Karpas-422 (cell line): ENCODE measurements around the gene FBXL4. TPM values are rescaled to one million over a fixed set of nuclear protein-coding genes. Genes with fewer than 3 reads are reported as not detected.

Source experiments
- DNase-seq: peaks from one replicate; pipeline ENCODE4 v3.0.0-alpha.2; 2015
- H2AFZ ChIP-seq: fragments of 200-600 bp; sonication (generic); 2 replicates; pipeline ENCODE4 v1.6.1; 2014; ENCODE audit warnings: antibody characterized with exemption, low read length, mixed read lengths
- H3K27ac ChIP-seq: fragments of 200-600 bp; sonication (generic); 2 replicates; pipeline ENCODE4 v1.5.1; 2014; ENCODE audit warnings: mild to moderate bottlenecking, low read length, moderate library complexity
- H3K27me3 ChIP-seq: fragments of 200-600 bp; sonication (generic); 2 replicates; pipeline ENCODE4 v1.6.1; 2014; ENCODE audit warnings: low read length, mixed read lengths
- H3K36me3 ChIP-seq: fragments of 200-600 bp; sonication (generic); 2 replicates; pipeline ENCODE4 v1.6.1; 2014; ENCODE audit warnings: low read length, mixed read lengths; ENCODE audit not compliant: insufficient read depth
- H3K4me1 ChIP-seq: fragments of 200-600 bp; sonication (generic); 2 replicates; pipeline ENCODE4 v1.6.1; 2014; ENCODE audit warnings: mild to moderate bottlenecking, low read length, mixed read lengths
- H3K4me2 ChIP-seq: fragments of 200-600 bp; sonication (generic); 2 replicates; pipeline ENCODE4 v1.6.1; 2014; ENCODE audit warnings: low read length, low read depth, mild to moderate bottlenecking; ENCODE audit not compliant: poor library complexity, severe bottlenecking
- H3K4me3 ChIP-seq: fragments of 200-600 bp; sonication (generic); 2 replicates; pipeline ENCODE4 v1.5.1; 2014; ENCODE audit warnings: mild to moderate bottlenecking, antibody characterized with exemption, low read length, mixed read lengths
- H3K79me2 ChIP-seq: fragments of 200-600 bp; sonication (generic); 2 replicates; pipeline ENCODE4 v1.6.1; 2014; ENCODE audit warnings: mild to moderate bottlenecking, low read length, mixed read lengths
- H3K9ac ChIP-seq: fragments of 200-600 bp; sonication (generic); 2 replicates; pipeline ENCODE4 v1.6.0; 2014; ENCODE audit warnings: low read length
- H3K9me2 ChIP-seq: fragments of 200-600 bp; sonication (generic), shearing (Covaris generic); replicated peaks from 2 replicates; pipeline ENCODE4 v1.6.0; 2014; ENCODE audit warnings: mild to moderate bottlenecking, low read length, moderate library complexity; ENCODE audit not compliant: insufficient read depth
- H3K9me3 ChIP-seq: fragments of 300-700, 200-600 bp; sonication (generic); 2 replicates; pipeline ENCODE4 v1.6.1; 2014; ENCODE audit warnings: low read length, mixed read lengths
- H4K20me1 ChIP-seq: fragments of 200-600 bp; sonication (generic); 2 replicates; pipeline ENCODE4 v1.6.1; 2014; ENCODE audit warnings: mild to moderate bottlenecking, antibody characterized with exemption, low read length, low read depth; ENCODE audit not compliant: insufficient read depth
- total RNA-seq: library from RNA; depleted of rRNA; stranded (reverse); fragments of >200 nt; shearing (Covaris generic); gene quantifications from 2 replicates; pipeline ENCODE4 v1.2.3, GENCODE V29; 2014; ENCODE audit warnings: low replicate concordance

The FBXL4 gene
- total RNA-seq, 1 experiment from 2014 or later: 32.2 TPM

- Histone ChIP-seq H3K4me1 (no peaks in the 10 kb centered on the region), H3K4me3 (no peak overlapping the region), H3K9me2 (no peaks in the 10 kb centered on the region), H3K36me3 (no peaks in the 10 kb centered on the region), H2AFZ (no peak overlapping the region), H3K79me2 (no peaks in the 10 kb centered on the region), H3K27ac (no peak overlapping the region), H3K27me3 (no peaks in the 10 kb centered on the region), H4K20me1 (no peaks in the 10 kb centered on the region), H3K9me3 (no peaks in the 10 kb centered on the region), H3K9ac (no peak overlapping the region), H3K4me2 (no peak overlapping the region)
- no peak for DNase-seq
Measured at GRCh38 chr6:98838975-98839374, 108.8 kb downstream of the FBXL4 start.

- Histone ChIP-seq H2AFZ (no peak overlapping the region), H3K9me2 (no peaks in the 10 kb centered on the region), H3K4me3 (no peak overlapping the region), H3K27me3 (no peaks in the 10 kb centered on the region), H3K4me2 (no peak overlapping the region), H3K4me1 (no peaks in the 10 kb centered on the region), H3K9ac (no peak overlapping the region), H3K36me3 (no peaks in the 10 kb centered on the region), H4K20me1 (no peaks in the 10 kb centered on the region), H3K27ac (no peak overlapping the region), H3K9me3 (no peaks in the 10 kb centered on the region), H3K79me2 (no peaks in the 10 kb centered on the region)
- no peak for DNase-seq
Measured at GRCh38 chr6:98838032-98838431, 109.7 kb downstream of the FBXL4 start.

GRCh38 chr6:98836962-98837944 lies 110.5 kb downstream of the FBXL4 start:
- H2AFZ ChIP-seq: no peak overlapping the region
- H3K9me2 ChIP-seq: no peaks in the 10 kb centered on the region
- no peaks in the 10 kb centered on the region for H3K4me1 ChIP-seq
- no peaks in the 10 kb centered on the region for H3K27me3 ChIP-seq
- H3K9ac ChIP-seq: no peak overlapping the region
- no peaks in the 10 kb centered on the region for H3K79me2 ChIP-seq
- DNase-seq: no peak
- H3K36me3 ChIP-seq: no peaks in the 10 kb centered on the region
- no peak overlapping the region for H3K27ac ChIP-seq
- no peak overlapping the region for H3K4me2 ChIP-seq
- no peaks in the 10 kb centered on the region for H3K9me3 ChIP-seq
- H4K20me1 ChIP-seq: no peaks in the 10 kb centered on the region
- no peak overlapping the region for H3K4me3 ChIP-seq

- Histone ChIP-seq H3K4me2 (no peak overlapping the region), H4K20me1 (no peaks in the 10 kb centered on the region)
Measured at GRCh38 chr6:98836025-98836961, 111.5 kb downstream of the FBXL4 start.

GRCh38 chr6:98835149-98836024 lies 112.4 kb downstream of the FBXL4 start:
- DNase-seq: no peak
- Histone ChIP-seq H3K9me2 (no peaks in the 10 kb centered on the region), H3K4me1 (no peaks in the 10 kb centered on the region), H4K20me1 (no peaks in the 10 kb centered on the region), H3K79me2 (no peaks in the 10 kb centered on the region), H3K9ac (no peak overlapping the region), H2AFZ (no peak overlapping the region), H3K4me2 (no peak overlapping the region), H3K36me3 (no peaks in the 10 kb centered on the region), H3K9me3 (no peaks in the 10 kb centered on the region), H3K27me3 (no peaks in the 10 kb centered on the region), H3K4me3 (no peak overlapping the region), H3K27ac (no peak overlapping the region)

More at GRCh38 chr6:98836025-98836961, 111.5 kb downstream of the FBXL4 start:
- Histone ChIP-seq H3K4me3 (no peak overlapping the region), H3K4me1 (no peaks in the 10 kb centered on the region), H3K27ac (no peak overlapping the region), H3K79me2 (no peaks in the 10 kb centered on the region), H3K9me3 (no peaks in the 10 kb centered on the region), H2AFZ (no peak overlapping the region), H3K9ac (no peak overlapping the region), H3K36me3 (no peaks in the 10 kb centered on the region), H3K9me2 (no peaks in the 10 kb centered on the region), H3K27me3 (no peaks in the 10 kb centered on the region)
- DNase-seq: no peak

- Histone ChIP-seq H3K4me2 (no peak within 1 kb of the TSS), H3K9ac (no peak within 1 kb of the TSS), H3K4me1 (no peaks in the 10 kb centered on the region)
Measured at GRCh38 chr6:98834060-98835031, 113.4 kb downstream of the FBXL4 start, which contains the start of gene POU3F2. TSS of gene POU3F2 (plus strand) at chr6:98834574. CDS start at chr6:98834874, 300 bp downstream.

More at GRCh38 chr6:98834060-98835031, 113.4 kb downstream of the FBXL4 start, which contains the start of gene POU3F2:
- no peaks in the 10 kb centered on the region for H3K27me3 ChIP-seq
- H3K4me3 ChIP-seq: no peak within 1 kb of the TSS
- H2AFZ ChIP-seq: no peak within 1 kb of the TSS
- DNase-seq: no peak
- H3K9me3 ChIP-seq: no peaks in the 10 kb centered on the region
- no peaks in the 10 kb centered on the region for H3K79me2 ChIP-seq
- no peak within 1 kb of the TSS for H3K27ac ChIP-seq
- no peaks in the 10 kb centered on the region for H3K36me3 ChIP-seq
- H3K9me2 ChIP-seq: no peaks in the 10 kb centered on the region
- no peaks in the 10 kb centered on the region for H4K20me1 ChIP-seq
